ENCODE results near the gene TMEM115. TPM values are rescaled to one million over a fixed set of nuclear protein-coding genes. Genes with fewer than 3 reads are reported as not detected.
A peak's percentile ranks its signal among the peaks of the same experiment; 100 is the strongest.

The TMEM115 gene
- total RNA-seq, 1 donor from 2014 or later: 61.6 TPM

GRCh38 chr3:50330330-50330729 is 29.0 kb downstream of the TMEM115 start:
- DNase-seq: no peak

- DNase-seq: peak; percentile 98
These were observed 31.2 kb downstream of the TMEM115 start, which contains the start of gene TUSC2 for GRCh38 chr3:50327943-50328691. Gene TUSC2, minus strand, starts transcription at chr3:50328223. Its CDS starts 124 bp downstream, at chr3:50328099.

- DNase-seq: no peak
These were observed 32.2 kb downstream of the TMEM115 start for GRCh38 chr3:50327129-50327528.

- DNase-seq: no peak
These were observed 33.2 kb downstream of the TMEM115 start for GRCh38 chr3:50326182-50326541.

- DNase-seq: no peak
These were observed 33.7 kb downstream of the TMEM115 start for GRCh38 chr3:50325497-50326181.

GRCh38 chr3:50325113-50325480 is 34.2 kb downstream of the TMEM115 start:
- DNase-seq: no peak

GRCh38 chr3:50324351-50325112 is 34.8 kb downstream of the TMEM115 start:
- DNase-seq: peak; percentile 89

- peak; percentile 92 for DNase-seq
These were observed 35.6 kb downstream of the TMEM115 start for GRCh38 chr3:50323614-50324199.

GRCh38 chr3:50323092-50323600 is 36.2 kb downstream of the TMEM115 start:
- DNase-seq: peak; percentile 88

- DNase-seq: peak; percentile 80
These were observed 36.8 kb downstream of the TMEM115 start, which contains the start of gene HYAL2 for GRCh38 chr3:50322386-50323091. Gene HYAL2, minus strand, starts transcription at chr3:50322745. Its CDS starts 2,256 bp downstream, at chr3:50320489.

GRCh38 chr3:50322115-50322385 is 37.3 kb downstream of the TMEM115 start:
- DNase-seq: no peak

GRCh38 chr3:50321336-50322114 is 37.8 kb downstream of the TMEM115 start:
- peak; percentile 90 for DNase-seq

- DNase-seq: peak; percentile 75
These were observed 38.4 kb downstream of the TMEM115 start for GRCh38 chr3:50320853-50321335.

- peak; percentile 60 for DNase-seq
These were observed 39.3 kb downstream of the TMEM115 start for GRCh38 chr3:50319894-50320625.

GRCh38 chr3:50319181-50319893 is 40.0 kb downstream of the TMEM115 start:
- no peak for DNase-seq

GRCh38 chr3:50318615-50319014 is 40.7 kb downstream of the TMEM115 start:
- no peak for DNase-seq

- no peak for DNase-seq
These were observed 41.2 kb downstream of the TMEM115 start for GRCh38 chr3:50318163-50318562.

GRCh38 chr3:50317300-50317699 is 42.0 kb downstream of the TMEM115 start:
- peak; percentile 24 for DNase-seq

- peak; percentile 75 for DNase-seq
These were observed 42.6 kb downstream of the TMEM115 start for GRCh38 chr3:50316657-50317242.
